GM21367 (cell line): ENCODE results near the gene RXFP1.

Experiments
- ATAC-seq: cut with Tn5 transposase; IDR thresholded peaks from one replicate; pipeline ENCODE4 v1.9.1; 2021; ENCODE audit not compliant: unreplicated experiment

Gene RXFP1

GRCh38 chr4:158540125-158540907, 18.6 kb downstream of the RXFP1 start:
- ATAC-seq: no peak

- ATAC-seq: no peak
Observed at GRCh38 chr4:158541506-158541905, 19.8 kb downstream of the RXFP1 start.

- ATAC-seq: no peak
Observed at GRCh38 chr4:158543191-158543590, 21.5 kb downstream of the RXFP1 start.

DNA sequence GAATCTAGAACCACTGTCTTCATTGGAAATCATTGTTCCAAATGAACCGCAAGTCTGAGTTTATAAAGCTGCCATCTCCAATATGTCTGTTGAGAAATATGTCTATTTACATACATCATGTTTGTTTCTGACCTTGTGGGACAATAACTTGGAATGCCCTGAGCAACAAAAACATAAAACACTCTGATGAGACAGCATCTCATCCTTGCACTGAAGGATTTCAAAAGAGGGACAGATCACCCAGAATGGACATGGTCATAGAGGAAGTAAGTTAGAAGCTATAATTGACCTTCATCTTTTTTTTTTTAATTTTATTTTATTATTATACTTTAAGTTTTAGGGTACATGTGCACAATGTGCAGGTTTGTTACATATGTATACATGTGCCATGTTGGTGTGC, 22.5 kb downstream of the RXFP1 start:
- ATAC-seq: no peak

- ATAC-seq: no peak
Observed at GRCh38 chr4:158553364-158553763, 31.7 kb downstream of the RXFP1 start.

GRCh38 chr4:158560284-158560683, 38.6 kb downstream of the RXFP1 start:
- ATAC-seq: no peak

DNA sequence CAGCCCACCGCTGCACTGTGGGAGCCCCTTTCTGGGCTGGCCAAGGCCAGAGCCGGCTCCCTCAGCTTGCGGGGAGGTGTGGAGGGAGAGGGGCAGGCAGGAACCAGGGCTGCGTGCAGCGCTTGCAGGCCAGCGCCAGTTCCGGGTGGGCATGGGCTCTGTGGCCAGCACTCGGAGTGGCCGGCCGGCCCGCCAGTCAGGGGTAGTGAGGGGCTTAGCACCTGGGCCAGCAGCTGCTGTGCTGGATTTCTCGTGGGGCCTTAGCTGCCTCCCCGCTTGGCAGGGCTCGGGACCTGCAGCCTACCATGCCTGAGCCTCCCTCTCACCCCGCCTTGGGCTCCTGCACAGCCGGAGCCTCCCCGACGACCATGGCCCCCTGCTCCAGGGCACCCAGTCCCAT, 45.2 kb downstream of the RXFP1 start:
- no peak for ATAC-seq

GRCh38 chr4:158571736-158572135, 50.1 kb downstream of the RXFP1 start:
- ATAC-seq: no peak

DNA sequence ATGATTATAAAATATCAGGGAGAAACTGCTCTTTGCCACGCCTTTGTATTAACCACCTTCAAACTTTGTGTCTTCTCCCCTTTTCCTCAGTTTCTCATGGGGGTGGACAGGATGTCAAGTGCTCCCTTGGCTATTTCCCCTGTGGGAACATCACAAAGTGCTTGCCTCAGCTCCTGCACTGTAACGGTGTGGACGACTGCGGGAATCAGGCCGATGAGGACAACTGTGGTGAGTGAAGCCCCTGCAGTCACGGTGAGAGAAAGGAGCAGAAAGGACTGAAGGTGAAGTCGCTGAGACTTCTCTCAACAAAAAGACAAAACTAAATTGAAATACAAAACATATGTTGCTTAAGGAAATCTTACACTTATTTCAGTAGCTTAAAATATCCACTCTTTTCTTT, 50.9 kb downstream of the RXFP1 start:
- ATAC-seq: no peak

DNA sequence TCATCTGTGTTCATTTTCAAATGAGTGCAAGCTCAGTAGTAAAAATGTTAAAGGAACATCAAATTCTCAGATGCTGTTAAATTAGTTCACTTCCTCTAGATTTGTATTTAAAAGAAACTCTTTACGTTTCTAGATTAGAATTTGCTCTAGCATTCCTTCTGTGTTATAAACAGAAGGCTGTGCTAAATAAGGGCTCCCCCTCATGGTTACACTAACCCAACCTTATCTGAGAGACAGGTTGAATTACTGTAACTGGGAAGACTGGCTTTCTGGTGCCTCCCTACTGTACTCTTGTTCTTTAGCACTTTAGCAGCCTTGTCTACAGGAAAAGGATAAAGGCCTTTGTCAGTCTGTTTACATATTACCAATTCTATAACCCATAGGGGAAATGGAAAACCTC, 56.8 kb downstream of the RXFP1 start:
- ATAC-seq: no peak

- no peak for ATAC-seq
Observed at GRCh38 chr4:158580064-158580463, 58.4 kb downstream of the RXFP1 start.

DNA sequence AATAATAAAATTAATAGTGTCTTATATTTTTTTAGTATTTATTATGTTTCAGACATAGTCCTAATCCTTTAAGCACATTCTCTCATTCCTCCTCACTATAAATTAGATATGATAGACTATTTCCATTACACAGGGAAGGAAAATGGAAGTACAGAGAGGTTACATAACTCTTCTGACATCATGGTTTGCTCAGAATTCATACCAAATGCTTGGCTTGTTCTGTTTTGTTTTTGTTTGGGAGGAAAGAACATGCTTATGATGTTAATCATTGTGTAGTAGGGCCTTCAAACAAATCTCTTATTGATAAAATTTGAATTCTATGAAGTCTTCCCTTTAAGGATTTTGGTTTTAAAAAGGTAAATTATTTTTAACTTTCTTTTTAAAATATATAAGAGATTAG, 59.5 kb downstream of the RXFP1 start:
- no peak for ATAC-seq

DNA sequence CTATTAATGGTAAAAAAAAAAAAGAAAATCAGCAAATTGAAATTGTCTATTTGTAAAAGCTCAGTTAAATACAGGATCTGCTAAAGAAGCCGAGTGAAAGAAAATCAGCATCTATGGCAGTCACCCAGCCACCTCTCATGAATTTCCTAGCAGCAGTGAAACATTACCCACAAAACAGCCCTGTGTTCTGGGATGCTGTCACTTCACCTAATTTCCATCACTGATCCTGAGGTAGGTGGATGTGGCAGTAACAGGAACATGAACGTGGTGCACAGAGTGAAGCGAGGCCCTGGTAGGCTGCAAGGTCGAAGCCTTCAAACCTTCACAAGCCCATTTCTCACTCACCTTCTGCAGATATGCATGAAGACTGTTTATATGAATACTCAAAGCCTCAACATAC, 65.2 kb downstream of the RXFP1 start:
- no peak for ATAC-seq

GRCh38 chr4:158588285-158588684, 66.6 kb downstream of the RXFP1 start:
- no peak for ATAC-seq

- no peak for ATAC-seq
Observed at GRCh38 chr4:158588777-158589176, 67.1 kb downstream of the RXFP1 start.

GRCh38 chr4:158590306-158590705, 68.6 kb downstream of the RXFP1 start:
- ATAC-seq: no peak

- no peak for ATAC-seq
Observed at GRCh38 chr4:158590824-158591223, 69.1 kb downstream of the RXFP1 start.

DNA sequence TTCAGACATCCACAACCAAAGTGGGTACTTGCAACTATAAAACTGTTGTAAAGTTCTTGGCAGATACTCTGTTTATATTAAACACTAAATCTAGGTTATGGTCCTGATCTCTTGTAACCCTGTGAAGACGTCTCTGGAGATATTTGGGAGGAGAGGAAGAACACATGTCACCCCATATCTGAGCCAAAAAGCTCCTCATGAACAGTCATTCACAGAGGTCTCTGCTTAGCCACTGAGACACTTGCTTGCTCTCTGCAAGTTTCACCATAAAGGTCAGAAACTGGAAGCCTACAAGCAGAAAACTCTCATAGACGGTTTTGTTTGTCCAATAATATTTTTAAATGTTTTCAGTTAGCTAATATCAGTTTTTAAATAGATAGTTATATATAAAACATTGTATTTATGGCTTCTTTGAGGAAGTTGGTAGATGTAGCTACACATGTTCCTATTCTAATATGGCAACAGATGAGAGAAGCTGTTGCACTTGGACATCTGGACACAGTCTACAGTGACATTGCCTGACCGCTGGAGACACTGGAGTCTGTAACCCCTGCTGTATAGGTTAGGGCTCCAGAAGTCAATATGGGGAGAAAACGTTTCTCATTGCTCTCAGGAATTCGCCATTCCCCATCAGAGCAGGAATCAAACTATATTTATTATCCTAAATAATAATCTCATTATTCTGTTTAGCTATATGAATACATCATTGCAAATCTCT, 76.4 kb downstream of the RXFP1 start:
- ATAC-seq: no peak

DNA sequence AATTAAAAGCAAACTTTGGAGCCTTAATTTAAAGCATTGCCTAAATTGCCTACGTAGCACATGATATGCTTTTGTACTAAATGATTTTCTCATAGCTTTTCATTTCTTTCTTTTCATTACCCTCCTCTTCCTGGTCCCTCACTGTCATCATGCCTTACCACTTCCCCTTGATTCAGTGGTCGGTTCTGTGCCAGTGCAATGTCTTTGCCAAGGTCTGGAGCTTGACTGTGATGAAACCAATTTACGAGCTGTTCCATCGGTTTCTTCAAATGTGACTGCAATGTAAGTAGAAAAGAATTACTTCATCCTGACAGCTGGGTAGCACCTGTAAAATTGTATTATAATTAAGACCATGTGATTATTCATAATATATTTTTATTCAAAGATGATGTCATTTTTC, 77.5 kb downstream of the RXFP1 start:
- no peak for ATAC-seq

GRCh38 chr4:158599765-158600498, 78.2 kb downstream of the RXFP1 start:
- ATAC-seq: no peak

- ATAC-seq: no peak
Observed at GRCh38 chr4:158604369-158604768, 82.7 kb downstream of the RXFP1 start.

GRCh38 chr4:158605393-158605792, 83.7 kb downstream of the RXFP1 start:
- ATAC-seq: no peak
